ENCODE data around the gene ZC3H13.

Gene ZC3H13

GRCh38 chr13:46058268-46058667 lies 5.7 kb upstream of the ZC3H13 start:
- DNase-seq: no peak

GRCh38 chr13:46057256-46058015 lies 4.9 kb upstream of the ZC3H13 start:
- peak in 4 of 14 donors; percentile 4 to 14 (median 10) for DNase-seq

GRCh38 chr13:46053162-46054012 lies 841 bp upstream of the ZC3H13 start:
- no peak for DNase-seq

GRCh38 chr13:46051968-46052318 lies 603 bp downstream of the ZC3H13 start:
- no peak for DNase-seq

GRCh38 chr13:46050771-46051170 lies 1.8 kb downstream of the ZC3H13 start:
- no peak for DNase-seq

- no peak for DNase-seq
Measured at GRCh38 chr13:46045424-46045823, 7.1 kb downstream of the ZC3H13 start.

GRCh38 chr13:46043647-46044046 lies 8.9 kb downstream of the ZC3H13 start:
- no peak for DNase-seq

GRCh38 chr13:46041419-46041839 lies 11.1 kb downstream of the ZC3H13 start:
- DNase-seq: no peak

GRCh38 chr13:46040763-46041162 lies 11.8 kb downstream of the ZC3H13 start:
- no peak for DNase-seq

- no peak for DNase-seq
Measured at GRCh38 chr13:46039411-46040182, 12.9 kb downstream of the ZC3H13 start.

- DNase-seq: no peak
Measured at GRCh38 chr13:46038296-46038695, 14.2 kb downstream of the ZC3H13 start.

GRCh38 chr13:46035066-46035465 lies 17.5 kb downstream of the ZC3H13 start:
- DNase-seq: no peak

GRCh38 chr13:46032341-46032740 lies 20.2 kb downstream of the ZC3H13 start:
- no peak for DNase-seq

- no peak for DNase-seq
Measured at GRCh38 chr13:46031581-46032263, 20.8 kb downstream of the ZC3H13 start.

GRCh38 chr13:46025157-46025556 lies 27.4 kb downstream of the ZC3H13 start:
- DNase-seq: no peak

- no peak for DNase-seq
Measured at GRCh38 chr13:46022481-46022880, 30.1 kb downstream of the ZC3H13 start.

GRCh38 chr13:46016216-46016615 lies 36.3 kb downstream of the ZC3H13 start:
- no peak for DNase-seq

- DNase-seq: no peak
Measured at GRCh38 chr13:46015366-46015765, 37.2 kb downstream of the ZC3H13 start.

GRCh38 chr13:46012404-46012803 lies 40.1 kb downstream of the ZC3H13 start:
- no peak for DNase-seq

GRCh38 chr13:46010148-46010547 lies 42.4 kb downstream of the ZC3H13 start:
- DNase-seq: no peak

- DNase-seq: no peak
Measured at GRCh38 chr13:46008631-46009030, 43.9 kb downstream of the ZC3H13 start.

- DNase-seq: no peak
Measured at GRCh38 chr13:46006688-46007452, 45.7 kb downstream of the ZC3H13 start.
